Measurements from ENCODE around the gene EIF5.

The EIF5 gene

GRCh38 chr14:103308717-103309616 is 25.1 kb upstream of the EIF5 start:
- Histone ChIP-seq H3K27me3 (no peaks in the 10 kb centered on the region), H3K4me3 (no peak overlapping the region), H3K27ac (no peak overlapping the region), H3K4me1 (peaks cover 0 to 4% (median 0%) of the 10 kb centered on the region in 10 experiments; a peak in 3 of 20 replicates), H3K9me3 (replicated peaks in 1 of 11) (peaks cover 20 to 25% (median 22%) of the 10 kb centered on the region in 11 experiments), H3K36me3 (no peaks in the 10 kb centered on the region; a peak in 1 of 22 replicates), H3K9ac (no peak overlapping the region), H4K20me1 (no peaks in the 10 kb centered on the region), H3K4me2 (peak overlapping the region in 2 of 11 experiments; percentile 0 to 18; a peak in 2 of 22 replicates)
- TF ChIP-seq Cebpa-rat (IDR thresholded peaks at IDR 0.05) = no peak

DNA sequence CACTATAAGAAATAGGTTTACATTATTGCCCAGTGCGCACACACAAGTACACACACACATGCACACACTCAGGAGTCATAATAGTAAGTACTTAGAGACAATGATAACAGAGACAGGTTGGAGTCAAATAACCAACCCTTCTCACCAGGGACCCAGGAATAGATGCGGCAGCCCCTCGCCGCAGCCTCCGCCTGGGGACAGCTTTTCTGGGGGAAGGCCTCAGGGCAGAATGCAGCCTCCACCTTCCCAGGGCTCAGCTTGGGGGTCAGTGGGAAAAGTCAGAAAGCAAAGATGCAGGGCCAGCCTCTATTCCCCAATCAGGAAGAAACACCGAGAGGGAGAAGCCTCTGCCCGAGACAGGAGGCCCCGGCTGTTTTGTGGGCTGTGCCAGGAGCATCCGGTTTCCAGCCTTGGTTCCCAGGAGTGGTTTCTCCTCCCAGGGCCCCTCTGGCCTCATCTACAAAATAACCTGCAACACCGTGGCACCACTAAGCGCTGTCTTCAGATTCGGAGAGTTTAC is 23.4 kb upstream of the EIF5 start:
- Histone ChIP-seq H3K9me3 (replicated peaks in 1 of 11) (peaks cover 19 to 20% (median 19%) of the 10 kb centered on the region in 11 experiments), H3K36me3 (no peaks in the 10 kb centered on the region; a peak in 1 of 22 replicates)
- TF ChIP-seq Cebpa-rat (IDR thresholded peaks at IDR 0.05) = no peak

GRCh38 chr14:103311171-103311997 is 22.7 kb upstream of the EIF5 start:
- H3K4me2 ChIP-seq = no peak overlapping the region
- H3K9ac ChIP-seq = no peak overlapping the region
- TF ChIP-seq Cebpa-rat (IDR thresholded peaks at IDR 0.05) = no peak
- H3K9me3 ChIP-seq (replicated peaks in 1 of 11) = peaks cover 11 to 13% (median 12%) of the 10 kb centered on the region in 11 experiments
- H3K4me3 ChIP-seq = no peak overlapping the region
- H4K20me1 ChIP-seq = no peaks in the 10 kb centered on the region
- H3K27me3 ChIP-seq = no peaks in the 10 kb centered on the region
- H3K4me1 ChIP-seq = peaks cover 9 to 25% (median 21%) of the 10 kb centered on the region in 10 experiments; a peak in 17 of 20 replicates
- no peak overlapping the region for H3K27ac ChIP-seq
- H3K36me3 ChIP-seq = no peaks in the 10 kb centered on the region; a peak in 1 of 22 replicates

More for the DNA sequence above, 23.4 kb upstream of the EIF5 start:
- Histone ChIP-seq H3K4me2 (no peak overlapping the region), H4K20me1 (no peaks in the 10 kb centered on the region), H3K4me1 (peaks cover 6 to 18% (median 14%) of the 10 kb centered on the region in 10 experiments; a peak in 17 of 20 replicates), H3K4me3 (no peak overlapping the region), H3K9ac (no peak overlapping the region), H3K27me3 (no peaks in the 10 kb centered on the region), H3K27ac (no peak overlapping the region)

GRCh38 chr14:103312006-103312635 is 21.9 kb upstream of the EIF5 start:
- Histone ChIP-seq H3K36me3 (no peaks in the 10 kb centered on the region), H4K20me1 (no peaks in the 10 kb centered on the region), H3K27ac (no peak overlapping the region), H3K4me1 (peaks cover 11 to 33% (median 29%) of the 10 kb centered on the region in 10 experiments; a peak in 19 of 20 replicates), H3K27me3 (no peaks in the 10 kb centered on the region), H3K4me3 (no peak overlapping the region), H3K4me2 (no peak overlapping the region), H3K9ac (no peak overlapping the region), H3K9me3 (replicated peaks in 1 of 11) (peaks cover 4 to 5% (median 4%) of the 10 kb centered on the region in 11 experiments)
- TF ChIP-seq Cebpa-rat (IDR thresholded peaks at IDR 0.05) = no peak

DNA sequence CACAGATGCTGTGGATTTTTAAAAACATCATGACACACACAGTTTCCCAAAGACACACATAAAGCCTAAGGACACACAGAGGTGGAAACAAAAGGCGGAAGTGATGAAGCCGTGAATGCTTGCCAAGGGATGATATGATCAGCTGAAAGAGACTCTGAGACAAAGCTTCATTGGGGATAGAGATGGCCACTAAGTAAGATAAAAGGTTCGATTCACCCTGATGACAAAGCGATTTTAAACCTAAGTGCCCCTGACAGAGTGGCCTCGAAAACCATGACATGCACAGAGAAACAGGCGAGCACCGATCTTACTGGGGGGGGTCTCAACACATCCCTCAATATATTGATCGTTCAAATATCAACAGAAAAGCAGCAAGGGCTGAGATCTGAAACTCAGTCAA is 20.3 kb upstream of the EIF5 start:
- no peaks in the 10 kb centered on the region for H3K36me3 ChIP-seq
- H4K20me1 ChIP-seq = no peaks in the 10 kb centered on the region
- H3K9ac ChIP-seq = no peak overlapping the region
- no peak for TF ChIP-seq Cebpa-rat (IDR thresholded peaks at IDR 0.05)
- no peak overlapping the region for H3K27ac ChIP-seq
- H3K9me3 ChIP-seq (replicated peaks in 1 of 11) = no peaks in the 10 kb centered on the region
- H3K4me3 ChIP-seq = no peak overlapping the region
- H3K4me1 ChIP-seq = peaks cover 26 to 49% (median 44%) of the 10 kb centered on the region in 10 experiments
- H3K27me3 ChIP-seq = no peaks in the 10 kb centered on the region
- no peak overlapping the region for H3K4me2 ChIP-seq

DNA sequence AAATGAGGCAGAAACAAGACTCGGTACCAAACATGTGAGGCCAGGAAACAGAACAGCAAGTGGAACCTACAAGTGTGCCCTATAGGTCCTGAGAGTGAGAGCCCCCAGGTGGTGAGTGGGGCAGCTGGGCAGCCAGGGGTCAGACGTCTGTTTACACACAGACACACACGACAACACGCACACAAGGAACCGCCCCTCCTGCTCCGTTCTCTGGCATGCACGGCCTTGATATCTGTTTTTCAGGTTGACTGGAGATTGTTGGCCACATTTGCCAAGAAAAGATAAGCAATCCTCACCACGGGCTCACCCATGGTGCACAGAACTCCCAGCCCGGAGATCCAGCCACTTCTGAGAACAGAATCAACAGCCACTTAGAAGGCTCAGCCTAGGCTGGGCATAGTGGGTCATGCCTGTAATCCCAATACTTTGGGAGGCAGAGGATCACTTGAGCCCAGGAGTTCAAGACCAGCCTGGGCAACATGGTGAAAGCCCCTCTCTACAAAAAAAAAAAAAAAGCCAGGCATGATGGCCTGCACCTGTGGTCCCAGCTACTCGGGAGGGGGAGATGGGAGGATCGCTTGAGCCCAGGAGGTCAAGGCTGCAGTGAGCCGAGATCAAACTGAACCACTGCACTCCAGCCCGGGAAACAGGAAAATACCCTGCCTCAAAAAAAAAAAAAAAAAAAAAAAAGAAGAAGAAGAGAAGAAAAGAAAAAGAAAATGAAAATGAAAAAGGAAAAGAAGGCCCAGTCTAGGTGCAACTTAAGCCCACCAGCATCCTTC is 19.4 kb upstream of the EIF5 start:
- Histone ChIP-seq H3K4me2 (peak overlapping the region in 9 of 11 experiments; percentile 38 to 83 (median 75); a peak in 18 of 22 replicates), H3K36me3 (no peaks in the 10 kb centered on the region), H3K27ac (peak overlapping the region in 6 of 11 experiments; percentile 6 to 79 (median 66); a peak in 5 of 22 replicates), H3K4me3 (no peak overlapping the region), H4K20me1 (no peaks in the 10 kb centered on the region), H3K4me1 (peaks cover 26 to 54% (median 50%) of the 10 kb centered on the region in 10 experiments), H3K27me3 (no peaks in the 10 kb centered on the region), H3K9ac (no peak overlapping the region), H3K9me3 (replicated peaks in 1 of 11) (no peaks in the 10 kb centered on the region)
- TF ChIP-seq Cebpa-rat (IDR thresholded peaks at IDR 0.05) = no peak

DNA sequence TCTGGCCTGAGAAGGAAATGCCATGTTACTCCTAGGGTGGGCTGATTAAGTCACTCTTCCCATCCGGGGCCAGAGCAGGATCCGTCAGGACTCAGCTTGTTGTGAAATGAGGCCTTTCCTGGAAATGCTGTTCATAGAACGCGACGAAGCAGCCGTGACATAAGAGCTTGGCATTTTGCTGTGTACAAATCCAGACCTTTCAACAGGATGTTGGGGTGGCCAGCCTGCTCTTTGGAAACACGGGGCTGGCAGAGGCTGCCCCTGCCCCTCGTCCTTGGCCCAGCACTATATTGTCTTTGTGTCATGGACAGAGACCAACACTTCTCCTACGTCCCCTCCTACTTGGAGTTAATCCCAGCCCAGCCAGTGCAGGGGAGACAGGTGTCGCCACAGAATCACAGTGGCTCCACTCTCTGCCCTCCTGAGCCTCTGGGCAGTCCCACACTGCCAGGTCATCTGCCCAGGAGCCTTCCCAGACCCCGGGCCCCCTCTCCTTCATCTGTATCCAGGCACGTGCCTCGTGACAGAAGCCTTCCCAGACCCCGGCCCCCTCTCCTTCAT is 18.6 kb upstream of the EIF5 start:
- no peaks in the 10 kb centered on the region for H4K20me1 ChIP-seq
- H3K9me3 ChIP-seq (replicated peaks in 1 of 11) = no peaks in the 10 kb centered on the region
- H3K36me3 ChIP-seq = no peaks in the 10 kb centered on the region
- no peak overlapping the region for H3K4me3 ChIP-seq
- H3K4me1 ChIP-seq = peaks cover 26 to 54% (median 50%) of the 10 kb centered on the region in 10 experiments
- H3K4me2 ChIP-seq = peak overlapping the region in 10 of 11 experiments; percentile 3 to 83 (median 75); a peak in 19 of 22 replicates
- no peak overlapping the region for H3K9ac ChIP-seq
- peak overlapping the region in 8 of 11 experiments; percentile 60 to 79 (median 72); a peak in 15 of 22 replicates for H3K27ac ChIP-seq
- H3K27me3 ChIP-seq = no peaks in the 10 kb centered on the region
- TF ChIP-seq Cebpa-rat (IDR thresholded peaks at IDR 0.05) = no peak
